ENCODE results near the gene GYPB. TPM values are rescaled to one million over a fixed set of nuclear protein-coding genes. Genes with fewer than 3 reads are reported as not detected.
A peak's percentile ranks its signal among the peaks of the same experiment; 100 is the strongest.
"Not testable (repeated sequence)": the region's sequence is repeated elsewhere in the genome, so short reads cannot be mapped to it uniquely, and the experiment has no call there.

GYPB gene
- total and polyA plus RNA-seq, 9 of the 15 experiments (the other 6 are each of a cell fraction or from before 2014, with no cell fraction given): 16.9 to 205 (median 65.8) TPM

DNA sequence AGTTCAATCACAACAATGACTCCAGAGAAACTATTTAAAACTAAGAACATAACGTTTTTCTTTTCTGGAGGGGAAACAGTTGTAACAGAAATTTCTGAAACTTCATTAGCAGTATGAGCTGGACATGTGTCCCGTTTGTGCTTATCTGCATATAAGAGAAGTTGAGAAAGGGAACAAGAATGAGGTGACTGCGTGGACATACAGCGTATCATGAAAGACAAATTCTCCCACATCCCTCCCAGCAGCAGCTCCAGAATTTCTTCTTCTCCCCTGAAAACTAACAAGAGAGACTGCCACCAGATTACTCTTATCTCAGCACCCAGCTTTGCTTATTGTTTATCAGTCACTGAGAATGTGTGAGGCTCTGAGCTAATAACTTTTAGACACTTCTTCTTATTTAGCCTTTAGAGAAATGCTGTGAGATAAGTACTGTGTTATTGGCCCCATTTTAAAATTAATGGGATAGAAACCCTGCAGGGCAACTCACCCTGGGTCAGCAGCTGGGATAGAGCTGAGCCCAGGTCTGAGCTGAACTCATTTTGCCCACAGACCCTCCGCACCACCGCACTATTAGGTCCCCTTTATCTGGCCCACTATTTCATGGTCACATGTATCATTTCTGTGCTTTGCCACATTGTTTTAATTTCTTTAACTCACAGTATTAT, 18.7 kb downstream of the GYPB start (continued):
- TF ChIP-seq CREM (IDR thresholded peaks at IDR 0.05; ENCODE audit: low read depth) (0 out of 2 replicates have a peak, but pooled peaks have one; percentile 21), TEAD4 (IDR thresholded peaks at IDR 0.05; ENCODE audit: low read length) (peak; percentile 65), SMARCA4 (IDR thresholded peaks at IDR 0.05) (peak; percentile 73)
- TF ChIP-seq TEAD4 (CRISPR knock-in tag; IDR thresholded peaks at IDR 0.05; ENCODE audit: borderline replicate concordance): not testable (repeated sequence)

DNA sequence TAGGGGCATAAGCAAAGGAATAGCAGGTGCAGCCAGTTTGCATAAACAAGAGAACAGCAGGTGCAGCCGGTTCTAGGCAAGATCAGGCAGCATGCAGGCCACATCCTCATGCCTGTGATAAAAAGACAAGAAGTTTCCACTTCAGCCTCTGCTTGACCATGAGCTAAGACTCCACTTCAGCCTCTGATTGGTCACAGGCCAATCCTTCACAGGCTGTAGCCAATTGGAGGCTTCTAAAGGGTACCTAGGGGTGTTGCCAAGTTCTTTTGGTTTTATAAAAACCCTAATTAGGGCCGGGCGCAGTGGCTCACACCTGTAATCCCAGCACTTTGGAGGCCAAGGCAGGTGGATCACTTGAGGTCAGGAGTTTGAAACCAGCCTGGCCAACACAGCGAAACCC, 23.0 kb downstream of the GYPB start:
- TF ChIP-seq RBM25 (IDR thresholded peaks at IDR 0.05; ENCODE audit: low read depth, low read length, severe bottlenecking) (peak; percentile 42), NFYB (IDR thresholded peaks at IDR 0.05; ENCODE audit: extremely low read depth, insufficient read length) (peak; percentile 38)
- TF ChIP-seq, protein P1, sequence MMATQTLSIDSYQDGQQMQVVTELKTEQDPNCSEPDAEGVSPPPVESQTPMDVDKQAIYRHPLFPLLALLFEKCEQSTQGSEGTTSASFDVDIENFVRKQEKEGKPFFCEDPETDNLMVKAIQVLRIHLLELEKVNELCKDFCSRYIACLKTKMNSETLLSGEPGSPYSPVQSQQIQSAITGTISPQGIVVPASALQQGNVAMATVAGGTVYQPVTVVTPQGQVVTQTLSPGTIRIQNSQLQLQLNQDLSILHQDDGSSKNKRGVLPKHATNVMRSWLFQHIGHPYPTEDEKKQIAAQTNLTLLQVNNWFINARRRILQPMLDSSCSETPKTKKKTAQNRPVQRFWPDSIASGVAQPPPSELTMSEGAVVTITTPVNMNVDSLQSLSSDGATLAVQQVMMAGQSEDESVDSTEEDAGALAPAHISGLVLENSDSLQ (IDR thresholded peaks at IDR 0.05): peak; percentile 65
- in situ Hi-C loops (cut with MboI); DNase-seq (ENCODE audit: extremely low read depth in 1 of 4, low spot score in 3 of 4); BruUV-seq (replicated peaks); H3K9me3 ChIP-seq (replicated peaks; ENCODE audit: control insufficient read depth, insufficient read depth, low read depth, low read length); H3K4me2 ChIP-seq (ENCODE audit: insufficient read depth, low read length); POLR2A ChIA-PET; H2AFZ ChIP-seq (ENCODE audit: low read depth, low read length); H4K20me1 ChIP-seq (replicated peaks; ENCODE audit: control insufficient read depth, insufficient read depth, low read length); H3K9ac ChIP-seq (ENCODE audit: insufficient read depth in 1 of 2, low read depth in 2 of 2, low read length in 2 of 2); H3K79me2 ChIP-seq (ENCODE audit: control insufficient read depth, insufficient read depth, low read length); CTCF ChIA-PET (ENCODE audit: low intra/inter-chr PET ratio); H3K9me1 ChIP-seq (ENCODE audit: control insufficient read depth, insufficient read depth, low read length); intact Hi-C loops (cut with micrococcal nuclease); FAIRE-seq; H3K36me3 ChIP-seq (ENCODE audit: control insufficient read depth, insufficient read depth, low read length); H3K27me3 ChIP-seq (ENCODE audit: control insufficient read depth in 2 of 2, insufficient read depth in 2 of 2, low read length in 2 of 2); H3K27ac ChIP-seq (ENCODE audit: extremely low read depth, low read depth, low read length); H3K4me3 ChIP-seq: not testable (repeated sequence)
- WGBS (ENCODE audit: insufficient coverage, low coverage, missing lambda C conversion rate): 67% methylated on average over 3 of the region's 4 CpGs
- peaks cover 0 to 14% of the 10 kb centered on the region in 2 experiments; a peak in 4 of 5 replicates for H3K4me1 ChIP-seq (replicated peaks in 1 of 2; ENCODE audit: control insufficient read depth in 2 of 2, insufficient read depth in 2 of 2, low read length in 2 of 2)
- 0 out of 3 replicates have a peak, but pooled peaks have one; percentile 3 for ATAC-seq

DNA sequence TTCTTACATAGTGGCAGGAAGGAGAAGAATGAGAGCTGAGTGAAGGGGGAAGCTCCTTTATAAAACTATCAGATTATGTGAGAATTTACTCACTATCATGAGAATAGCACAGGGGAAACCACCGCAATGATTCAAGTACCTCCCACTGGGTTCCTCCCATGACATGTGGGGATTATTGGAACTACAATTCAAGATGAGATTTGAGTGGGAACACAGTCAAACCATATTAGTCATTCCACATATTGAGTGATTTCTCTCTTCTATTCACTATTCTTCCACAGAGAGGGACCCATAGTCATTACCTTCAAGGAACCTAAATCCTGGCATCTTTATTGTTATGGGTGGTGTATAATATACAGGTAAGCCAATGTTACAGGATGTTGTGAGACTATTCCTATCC, 27.4 kb downstream of the GYPB start:
- ATAC-seq; H3K9me3 ChIP-seq (replicated peaks; ENCODE audit: control insufficient read depth, insufficient read depth, low read depth, low read length); FAIRE-seq; intact Hi-C loops (cut with micrococcal nuclease); H3K4me3 ChIP-seq; H3K27ac ChIP-seq (ENCODE audit: extremely low read depth, low read depth, low read length); H2AFZ ChIP-seq (ENCODE audit: low read depth, low read length); H3K9ac ChIP-seq (ENCODE audit: insufficient read depth in 1 of 2, low read depth in 2 of 2, low read length in 2 of 2); H4K20me1 ChIP-seq (replicated peaks; ENCODE audit: control insufficient read depth, insufficient read depth, low read length); H3K27me3 ChIP-seq (ENCODE audit: control insufficient read depth in 2 of 2, insufficient read depth in 2 of 2, low read length in 2 of 2); DNase-seq (ENCODE audit: extremely low read depth in 1 of 4, low spot score in 3 of 4); H3K4me1 ChIP-seq (replicated peaks in 1 of 2; ENCODE audit: control insufficient read depth in 2 of 2, insufficient read depth in 2 of 2, low read length in 2 of 2); CTCF ChIA-PET (ENCODE audit: low intra/inter-chr PET ratio); H3K9me1 ChIP-seq (ENCODE audit: control insufficient read depth, insufficient read depth, low read length); H3K36me3 ChIP-seq (ENCODE audit: control insufficient read depth, insufficient read depth, low read length); H3K79me2 ChIP-seq (ENCODE audit: control insufficient read depth, insufficient read depth, low read length); BruUV-seq (replicated peaks); H3K4me2 ChIP-seq (ENCODE audit: insufficient read depth, low read length); in situ Hi-C loops (cut with MboI); POLR2A ChIA-PET: not testable (repeated sequence)
- no CpG with 5 or more reads among the region's 1 CpG for WGBS (ENCODE audit: insufficient coverage, low coverage, missing lambda C conversion rate)

DNA sequence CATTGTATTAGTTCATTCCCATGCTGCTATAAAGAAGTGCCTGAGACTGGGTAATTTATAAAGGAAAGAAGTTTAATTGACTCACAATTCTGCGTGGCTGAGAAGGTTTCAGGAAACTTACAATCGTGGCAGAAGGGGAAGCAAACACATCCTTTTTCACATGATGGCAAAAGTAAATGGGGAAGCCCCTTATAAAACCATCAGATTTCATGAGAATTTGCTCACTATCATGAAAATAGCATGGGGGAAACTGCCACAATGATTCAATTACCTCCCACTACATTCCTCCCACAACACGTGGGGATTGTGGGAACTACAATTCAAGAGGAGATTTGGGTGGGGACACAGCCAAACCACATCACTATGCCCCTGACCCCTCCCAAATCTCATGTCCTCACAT, 28.5 kb downstream of the GYPB start:
- H3K36me3 ChIP-seq (ENCODE audit: control insufficient read depth, insufficient read depth, low read length); H4K20me1 ChIP-seq (replicated peaks; ENCODE audit: control insufficient read depth, insufficient read depth, low read length); H3K4me3 ChIP-seq; H3K27ac ChIP-seq (ENCODE audit: extremely low read depth, low read depth, low read length); H3K27me3 ChIP-seq (ENCODE audit: control insufficient read depth in 2 of 2, insufficient read depth in 2 of 2, low read length in 2 of 2); H3K9me1 ChIP-seq (ENCODE audit: control insufficient read depth, insufficient read depth, low read length); FAIRE-seq; CTCF ChIA-PET (ENCODE audit: low intra/inter-chr PET ratio); H3K4me1 ChIP-seq (replicated peaks in 1 of 2; ENCODE audit: control insufficient read depth in 2 of 2, insufficient read depth in 2 of 2, low read length in 2 of 2); ATAC-seq; H3K79me2 ChIP-seq (ENCODE audit: control insufficient read depth, insufficient read depth, low read length); H3K9me3 ChIP-seq (replicated peaks; ENCODE audit: control insufficient read depth, insufficient read depth, low read depth, low read length); DNase-seq (ENCODE audit: extremely low read depth in 1 of 4, low spot score in 3 of 4); H3K9ac ChIP-seq (ENCODE audit: insufficient read depth in 1 of 2, low read depth in 2 of 2, low read length in 2 of 2); H2AFZ ChIP-seq (ENCODE audit: low read depth, low read length); H3K4me2 ChIP-seq (ENCODE audit: insufficient read depth, low read length); POLR2A ChIA-PET; in situ Hi-C loops (cut with MboI); BruUV-seq (replicated peaks); intact Hi-C loops (cut with micrococcal nuclease): not testable (repeated sequence)
- WGBS (ENCODE audit: insufficient coverage, low coverage, missing lambda C conversion rate): 30% methylated on average over 2 of the region's 3 CpGs
